ENCODE measurements around the gene PRKCA.
A peak's percentile ranks its signal among the peaks of the same experiment; 100 is the strongest.

The PRKCA gene

GRCh38 chr17:66746736-66747135 is 444.3 kb downstream of the PRKCA start:
- DNase-seq (ENCODE audit: low spot score), result no peak

DNA sequence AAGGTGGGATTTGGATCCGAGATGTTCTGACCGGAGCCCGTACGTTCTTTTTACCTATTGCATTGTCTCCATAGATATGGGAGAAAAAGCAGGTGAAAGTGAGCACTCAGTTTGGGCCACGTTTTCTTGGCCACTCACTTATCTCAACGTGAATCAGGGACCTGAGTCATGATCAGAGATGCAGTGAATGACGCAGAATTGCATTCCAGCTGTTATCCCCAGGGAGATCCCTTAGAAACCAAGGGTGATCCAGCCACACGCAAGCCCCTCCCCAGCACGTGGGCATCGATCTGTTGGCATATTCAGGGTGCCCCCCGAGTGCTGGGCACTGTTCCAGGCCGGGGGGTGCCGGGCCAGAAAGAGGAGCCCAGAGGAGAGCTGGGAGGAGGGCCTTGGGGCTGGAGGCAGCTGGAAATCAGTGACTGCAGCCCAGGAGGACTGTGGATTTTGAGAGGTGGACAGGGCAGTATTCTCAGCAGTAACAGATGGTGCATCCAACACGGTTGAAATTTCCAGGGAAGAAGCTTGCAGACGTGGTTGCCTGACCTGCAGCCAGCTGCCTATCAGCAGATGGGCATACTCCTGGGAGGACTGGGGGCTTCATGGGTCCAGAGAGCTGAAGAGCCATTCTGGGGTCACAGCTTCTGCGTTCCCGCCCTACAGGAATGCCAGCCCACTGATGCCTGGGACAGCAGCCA is 445.3 kb downstream of the PRKCA start:
- DNase-seq (ENCODE audit: low spot score), result no peak

GRCh38 chr17:66748578-66748977 is 446.2 kb downstream of the PRKCA start:
- DNase-seq (ENCODE audit: low spot score), result no peak

DNA sequence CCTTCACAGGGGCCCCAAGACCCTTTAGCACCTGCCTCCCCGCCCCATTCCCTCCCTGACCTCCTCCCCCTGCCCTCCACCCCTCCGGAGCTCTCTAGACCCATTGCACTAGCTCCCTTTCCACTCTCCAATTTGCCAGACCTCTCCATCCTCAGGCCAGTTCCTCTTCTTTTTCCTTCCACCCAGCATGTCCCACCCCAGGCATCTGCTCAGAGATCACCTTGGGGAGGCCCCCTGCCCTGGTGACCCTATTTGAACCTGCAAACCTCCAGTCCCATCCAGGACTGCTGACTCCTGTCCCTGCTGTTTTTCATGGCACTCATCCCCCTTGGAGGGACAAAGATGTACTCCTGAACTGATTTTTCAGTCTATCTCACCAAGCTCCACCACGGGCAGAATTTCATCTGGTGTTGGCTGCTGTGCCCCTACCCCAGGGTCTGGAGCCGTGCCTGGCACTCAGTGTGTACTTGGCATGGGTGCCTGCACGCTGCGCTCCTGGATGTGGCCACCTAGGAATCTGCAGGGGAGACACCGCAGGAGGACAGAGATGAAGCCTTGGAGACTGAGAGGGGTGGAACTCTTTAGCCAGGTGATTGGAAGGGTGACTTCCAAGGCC is 446.9 kb downstream of the PRKCA start:
- no peak for DNase-seq (ENCODE audit: low spot score)

DNA sequence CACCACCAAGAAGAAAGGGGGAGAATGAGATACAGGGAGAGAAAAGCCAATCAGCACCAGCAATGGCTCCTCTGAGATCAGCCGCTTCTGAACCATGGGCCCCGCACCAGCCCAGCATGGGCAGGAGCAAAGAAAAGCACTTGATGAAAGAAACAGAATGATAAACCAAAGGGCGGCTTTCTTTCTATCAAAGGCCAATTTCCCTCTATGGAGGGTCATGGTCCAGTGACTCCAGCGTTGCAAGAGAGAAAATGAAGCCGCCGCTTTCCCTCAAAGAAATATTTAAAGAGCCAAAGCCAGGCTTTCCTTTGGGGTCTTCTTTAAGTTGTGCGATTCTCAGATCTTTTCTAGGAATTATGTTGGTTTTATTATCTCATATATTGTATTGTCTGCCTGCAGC is 447.7 kb downstream of the PRKCA start:
- no peak for DNase-seq (ENCODE audit: low spot score)

DNA sequence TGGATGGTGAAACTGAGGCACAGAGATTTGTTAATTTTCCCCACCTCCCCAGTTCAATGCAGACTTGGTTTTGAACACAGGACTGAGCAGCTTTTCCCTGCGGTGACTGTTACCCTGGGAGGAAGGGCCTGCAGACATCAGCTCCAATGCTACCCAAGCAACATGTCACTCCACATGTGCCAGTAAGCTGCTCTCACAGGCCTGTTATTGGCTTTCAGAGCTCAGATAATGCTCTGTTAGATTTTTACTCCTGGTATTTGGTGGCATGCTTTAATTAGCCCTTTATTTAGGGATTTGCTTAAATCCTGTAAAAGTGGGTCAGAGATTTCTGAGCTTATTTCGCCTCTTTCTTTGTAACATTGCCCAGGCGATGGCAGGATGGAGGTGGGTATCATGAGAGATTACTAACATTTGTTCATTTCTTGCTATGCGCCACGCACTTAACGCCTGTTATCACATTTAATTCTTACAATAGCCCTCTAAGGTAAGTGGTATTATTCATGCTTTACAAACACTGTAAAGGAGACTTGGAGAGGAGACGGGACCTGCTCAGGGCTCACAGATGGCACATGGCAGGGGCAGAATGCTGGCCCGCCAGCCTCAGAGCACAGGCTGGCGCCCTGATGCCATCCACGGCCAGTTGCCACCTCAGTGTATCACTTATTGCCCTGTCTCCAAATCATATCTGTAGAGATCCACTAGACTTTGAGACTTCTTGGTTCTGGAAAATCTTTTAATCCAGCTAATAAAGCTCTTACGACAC is 448.5 kb downstream of the PRKCA start:
- no peak for DNase-seq (ENCODE audit: low spot score)

- DNase-seq (ENCODE audit: low spot score), result no peak
Measured at GRCh38 chr17:66751771-66752170, 449.4 kb downstream of the PRKCA start.

GRCh38 chr17:66752411-66752810 is 450.0 kb downstream of the PRKCA start:
- no peak for DNase-seq (ENCODE audit: low spot score)

DNA sequence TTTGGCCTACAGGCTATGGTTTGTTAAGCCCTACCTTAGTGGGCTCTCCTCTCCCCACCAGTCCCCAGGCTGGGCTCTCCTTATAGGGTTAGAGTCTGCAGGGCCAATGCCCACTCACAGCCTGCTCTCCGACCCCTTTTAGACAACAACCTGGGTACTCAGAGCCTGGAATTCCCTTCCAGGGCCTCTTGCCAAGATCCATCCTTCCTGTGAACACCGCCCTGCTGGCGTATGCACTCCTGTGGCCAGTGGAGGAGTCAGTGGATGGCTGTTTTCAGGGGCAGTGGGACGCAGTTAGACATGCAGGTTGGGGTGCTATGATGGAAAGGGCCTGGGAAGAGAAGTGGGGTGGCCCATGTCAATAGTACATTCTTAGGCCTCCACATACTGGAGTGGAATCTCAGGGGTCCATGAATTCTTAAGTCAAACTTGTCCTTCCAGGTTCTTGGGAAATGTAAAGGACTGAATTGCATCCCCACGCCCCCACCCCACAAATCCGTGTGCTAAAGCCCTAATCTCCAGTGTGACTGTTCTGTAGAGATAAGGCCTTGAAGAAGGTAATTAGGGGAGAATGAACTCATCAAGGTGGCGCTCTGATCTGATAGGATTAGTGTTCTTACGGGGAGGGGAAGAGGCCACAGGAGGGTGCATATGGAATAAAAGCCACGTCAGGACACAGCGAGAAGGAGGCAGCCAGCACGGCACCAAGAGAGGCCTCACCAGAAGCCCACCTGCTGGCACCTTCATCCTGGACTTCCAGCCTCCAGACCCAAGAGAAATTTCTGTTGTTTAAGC is 450.9 kb downstream of the PRKCA start:
- no peak for DNase-seq (ENCODE audit: low spot score)

DNA sequence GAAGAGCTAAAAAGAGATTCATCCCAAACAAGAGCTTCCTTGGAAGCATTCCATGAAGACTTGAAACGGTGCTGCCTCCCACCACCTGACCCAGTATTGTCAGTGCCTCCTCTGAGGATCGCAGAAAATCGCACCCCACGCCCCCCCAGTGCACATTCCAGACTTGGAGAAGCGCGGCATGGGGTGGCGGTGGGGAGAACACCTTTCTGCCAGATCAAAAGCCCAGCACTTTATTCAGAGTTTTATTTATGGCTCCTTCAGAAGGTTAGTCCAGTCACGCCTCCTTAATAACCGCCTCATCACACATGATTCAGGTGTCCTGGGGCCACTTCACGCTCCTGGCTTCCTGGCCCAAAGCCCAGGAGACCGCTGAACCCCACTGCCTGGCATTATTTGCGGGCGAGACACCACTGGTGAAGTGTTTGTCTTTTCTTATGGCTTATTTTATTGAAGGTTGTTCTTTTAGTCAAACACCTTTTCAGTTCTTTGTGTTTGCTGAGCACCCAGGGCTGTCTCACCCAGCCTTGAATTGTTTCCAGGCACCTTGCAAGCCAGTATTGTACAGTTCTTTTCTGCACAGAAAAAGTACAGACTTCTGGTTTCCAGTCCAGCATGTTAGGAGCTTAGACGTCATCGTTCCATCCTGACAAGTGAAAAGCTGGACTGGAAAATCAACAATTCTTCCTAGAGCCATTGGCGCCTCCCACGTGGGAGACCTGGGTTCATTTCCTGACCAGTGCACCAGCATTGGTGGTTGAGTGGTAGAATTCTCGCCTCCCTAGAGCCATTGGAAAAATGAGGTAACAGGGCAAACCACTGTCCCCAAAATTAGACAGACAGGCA is 452.9 kb downstream of the PRKCA start:
- DNase-seq (ENCODE audit: low spot score), result no peak

- no peak for DNase-seq (ENCODE audit: low spot score)
Measured at GRCh38 chr17:66755944-66756290, 453.5 kb downstream of the PRKCA start.

- no peak for DNase-seq (ENCODE audit: low spot score)
Measured at GRCh38 chr17:66760324-66760723, 457.9 kb downstream of the PRKCA start.

- no peak for DNase-seq (ENCODE audit: low spot score)
Measured at GRCh38 chr17:66762276-66762675, 459.9 kb downstream of the PRKCA start.

DNA sequence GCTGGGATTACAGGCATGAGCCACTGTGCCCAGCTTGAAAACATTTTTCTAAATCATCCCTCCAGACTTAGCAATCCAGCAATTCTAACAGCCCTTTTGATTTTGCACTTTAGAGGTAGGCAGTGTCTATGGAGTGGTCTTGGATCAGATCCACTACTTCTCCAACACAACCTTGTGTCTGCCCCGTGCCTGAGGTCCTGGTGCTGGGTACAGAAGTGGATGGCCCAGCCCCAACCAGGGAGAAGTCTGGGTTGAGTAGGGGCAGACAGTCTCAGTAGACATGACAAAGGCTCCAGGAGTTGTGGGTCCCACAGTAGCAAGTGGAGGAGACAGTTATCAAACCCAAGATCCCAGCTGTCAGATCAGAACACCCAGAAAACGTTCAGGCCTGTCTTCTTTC is 460.6 kb downstream of the PRKCA start:
- DNase-seq (ENCODE audit: low spot score), result no peak

GRCh38 chr17:66764506-66764905 is 462.1 kb downstream of the PRKCA start:
- DNase-seq (ENCODE audit: low spot score), result peak; percentile 31

DNA sequence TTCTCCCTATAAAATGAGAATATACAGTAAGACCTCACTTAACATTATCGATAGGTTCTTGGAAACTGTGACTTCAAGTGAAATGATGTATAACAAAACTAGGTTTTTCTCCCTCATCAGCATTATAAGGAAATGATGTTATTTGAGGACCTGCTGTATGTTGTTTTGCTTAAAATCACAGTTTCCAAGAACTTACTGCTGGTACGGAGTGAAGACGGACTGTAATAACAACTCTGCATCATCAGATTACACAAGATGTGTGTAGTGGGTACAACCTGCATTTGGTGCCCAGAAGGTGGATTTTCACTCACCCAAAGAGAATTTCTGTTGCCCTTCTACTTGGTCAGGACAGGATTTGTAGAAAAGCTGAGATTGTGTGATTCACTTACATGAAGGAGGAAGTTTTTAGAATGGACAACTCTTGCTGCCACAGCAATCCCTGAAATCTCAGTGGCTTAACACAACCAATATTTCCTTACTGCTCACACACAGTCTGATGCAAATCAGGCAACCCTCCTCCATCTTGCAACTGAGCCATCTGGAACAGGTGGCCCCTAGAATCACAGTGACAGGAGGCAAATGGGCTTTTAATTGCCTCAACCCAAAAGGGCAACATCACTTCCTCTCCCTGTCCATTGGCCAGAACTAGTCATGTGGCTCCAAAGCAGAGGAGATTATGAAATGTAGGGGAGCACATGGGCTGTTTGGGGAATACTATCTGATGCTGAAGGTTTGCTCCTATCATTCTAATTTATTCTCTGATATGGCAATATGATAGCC is 464.9 kb downstream of the PRKCA start:
- no peak for DNase-seq (ENCODE audit: low spot score)

DNA sequence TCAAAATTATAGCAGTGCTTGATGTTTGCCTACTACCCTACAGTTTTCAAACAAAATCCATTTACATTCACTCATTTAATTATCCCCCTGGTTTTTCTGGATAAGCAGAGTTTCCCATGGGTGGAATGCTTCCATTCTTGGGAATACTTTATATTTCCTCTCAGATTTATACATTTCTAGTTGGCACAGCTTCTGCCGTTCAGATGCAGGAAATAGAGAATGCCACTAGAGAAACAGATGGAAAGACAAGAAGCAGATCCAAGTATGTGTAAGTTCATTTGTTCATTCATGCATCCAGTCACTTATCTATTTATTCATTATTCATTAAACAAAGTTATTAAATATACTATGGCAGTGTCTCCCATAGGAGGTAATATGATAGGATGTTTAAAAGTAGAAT is 467.5 kb downstream of the PRKCA start:
- no peak for DNase-seq (ENCODE audit: low spot score)

- DNase-seq (ENCODE audit: low spot score), result no peak
Measured at GRCh38 chr17:66772148-66772812, 469.9 kb downstream of the PRKCA start.

DNA sequence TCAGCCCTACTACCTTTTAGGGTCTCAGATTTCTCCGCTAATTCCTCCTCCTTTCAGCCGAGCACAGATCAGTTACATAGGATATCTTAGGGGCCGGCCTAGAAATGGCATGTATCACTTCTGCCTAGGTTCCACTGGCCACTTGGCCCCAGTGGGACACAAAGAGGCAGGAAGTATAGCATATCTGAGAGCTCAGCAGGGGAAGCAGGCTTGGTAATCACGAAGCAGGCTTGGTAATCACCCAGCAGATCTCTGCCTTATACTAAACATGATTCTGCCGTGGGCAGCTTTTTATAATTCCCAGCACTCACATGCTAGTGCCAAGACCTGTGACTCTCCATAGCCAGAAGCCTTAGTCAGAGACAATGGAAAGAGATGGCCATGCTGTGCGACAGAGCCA is 472.9 kb downstream of the PRKCA start:
- DNase-seq (ENCODE audit: low spot score), result no peak

DNA sequence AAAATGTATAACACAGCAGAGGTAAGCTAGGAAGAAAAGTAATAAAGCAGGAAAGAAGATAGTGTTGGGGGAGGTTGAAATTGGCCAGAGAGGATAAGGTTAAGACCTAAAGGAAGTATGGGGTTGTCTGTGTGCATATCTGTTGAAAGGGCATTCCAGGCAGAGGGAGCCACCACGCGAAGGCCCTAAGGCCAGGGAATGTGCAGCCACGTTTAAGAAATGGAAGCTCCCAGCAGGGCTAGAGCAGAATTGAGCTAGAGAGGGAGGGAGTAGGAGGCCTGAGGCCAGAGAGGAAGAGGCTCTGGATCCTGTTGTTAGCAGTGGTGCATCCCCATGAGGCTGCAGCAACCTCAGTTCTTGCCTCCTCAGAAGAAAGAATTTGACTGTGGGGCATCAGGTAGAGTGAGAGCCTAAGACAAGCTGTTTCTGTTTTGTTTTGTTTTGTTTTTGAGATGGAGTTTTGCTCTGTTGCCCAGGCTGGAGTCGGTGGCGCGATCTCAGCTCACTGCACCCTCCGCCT is 473.5 kb downstream of the PRKCA start:
- no peak for DNase-seq (ENCODE audit: low spot score)

All from globus pallidus (tissue), 1 donor.